HG02970 (cell line): ENCODE results near the gene SMURF2.
"Not testable (repeated sequence)": the region's sequence is repeated elsewhere in the genome, so short reads cannot be mapped to it uniquely, and the experiment has no call there.

Source experiments
- ATAC-seq: cut with Tn5 transposase; IDR thresholded peaks from one replicate; pipeline ENCODE4 v1.9.1; 2021; ENCODE audit warnings: mild to moderate bottlenecking, moderate library complexity, moderate number of reproducible peaks; ENCODE audit not compliant: unreplicated experiment, low FRiP score

SMURF2 gene

GRCh38 chr17:64599827-64600226 lies 62.3 kb downstream of the SMURF2 start:
- ATAC-seq: no peak

- ATAC-seq: peak; percentile 58
These were observed 62.9 kb downstream of the SMURF2 start for GRCh38 chr17:64599187-64599676.

- no peak for ATAC-seq
These were observed 63.4 kb downstream of the SMURF2 start for GRCh38 chr17:64598672-64599071.

GRCh38 chr17:64596988-64597387 lies 65.1 kb downstream of the SMURF2 start:
- ATAC-seq: no peak

- no peak for ATAC-seq
These were observed 65.7 kb downstream of the SMURF2 start for GRCh38 chr17:64596439-64596838.

GRCh38 chr17:64591944-64592343 lies 70.2 kb downstream of the SMURF2 start:
- no peak for ATAC-seq

GRCh38 chr17:64585146-64585545 lies 77.0 kb downstream of the SMURF2 start:
- no peak for ATAC-seq

GRCh38 chr17:64583038-64583437 lies 79.1 kb downstream of the SMURF2 start:
- no peak for ATAC-seq

GRCh38 chr17:64580384-64581315 lies 81.5 kb downstream of the SMURF2 start:
- ATAC-seq: no peak

- no peak for ATAC-seq
These were observed 82.2 kb downstream of the SMURF2 start for GRCh38 chr17:64579917-64580316.

- ATAC-seq: not testable (repeated sequence)
These were observed 85.1 kb downstream of the SMURF2 start for GRCh38 chr17:64577025-64577424.

GRCh38 chr17:64575431-64575830 lies 86.7 kb downstream of the SMURF2 start:
- no peak for ATAC-seq

- ATAC-seq: no peak
These were observed 87.5 kb downstream of the SMURF2 start for GRCh38 chr17:64574646-64575045.

GRCh38 chr17:64573214-64573613 lies 88.9 kb downstream of the SMURF2 start:
- no peak for ATAC-seq

GRCh38 chr17:64572682-64573154 lies 89.4 kb downstream of the SMURF2 start:
- ATAC-seq: no peak

GRCh38 chr17:64571746-64572145 lies 90.4 kb downstream of the SMURF2 start:
- no peak for ATAC-seq

GRCh38 chr17:64565563-64565962 lies 96.5 kb downstream of the SMURF2 start:
- no peak for ATAC-seq

- ATAC-seq: no peak
These were observed 98.0 kb downstream of the SMURF2 start for GRCh38 chr17:64564098-64564497.

GRCh38 chr17:64555281-64555680 lies 106.8 kb downstream of the SMURF2 start:
- ATAC-seq: no peak

- ATAC-seq: no peak
These were observed 108.0 kb downstream of the SMURF2 start for GRCh38 chr17:64554028-64554637.

- ATAC-seq: no peak
These were observed 110.6 kb downstream of the SMURF2 start for GRCh38 chr17:64551461-64551860.
